Left ventricle myocardium inferior (tissue), 1 donor: ENCODE data around the gene CCP110. TPM values are rescaled to one million over a fixed set of nuclear protein-coding genes. Genes with fewer than 3 reads are reported as not detected.

Experiments
- DNase-seq: peaks from one replicate; pipeline ENCODE4 v3.0.0-alpha.2; 2020
- H3K27ac ChIP-seq: fragments of 200-600 bp; replicated peaks from 2 replicates; pipeline ENCODE4 v1.8.0; 2021
- H3K27me3 ChIP-seq: fragments of 200-600 bp; 2 replicates; pipeline ENCODE4 v1.8.0; 2021; ENCODE audit warnings: low read depth
- H3K36me3 ChIP-seq: fragments of 200-600 bp; 2 replicates; pipeline ENCODE4 v1.8.0; 2021
- H3K4me1 ChIP-seq: fragments of 200-600 bp; 2 replicates; pipeline ENCODE4 v1.8.0; 2021
- H3K4me3 ChIP-seq: fragments of 200-600 bp; 2 replicates; pipeline ENCODE4 v1.8.0; 2021; ENCODE audit warnings: mild to moderate bottlenecking, moderate library complexity
- H3K9me3 ChIP-seq: fragments of 200-600 bp; replicated peaks from 2 replicates; pipeline ENCODE4 v1.8.0; 2021
- CTCF ChIP-seq: fragments of 200-600 bp; IDR thresholded peaks from 2 replicates; pipeline ENCODE4 v1.8.0; 2021; ENCODE audit warnings: antibody characterized with exemption, mild to moderate bottlenecking, borderline replicate concordance
- intact Hi-C: fragments of 100-400 bp; cut with micrococcal nuclease; formaldehyde crosslinking; loops from one replicate; pipeline ENCODE4 v1.11.0; 2022
- total RNA-seq: library from RNA; stranded (reverse); fragmentation: NEBNext Ultra II Directional; extraction: Animal tissue kit (Norgen Biotek cat#: 25700); gene quantifications from one replicate; pipeline ENCODE4 v1.2.1, GENCODE V29; 2021
- donor health status: DM: no; HTN: yes; CAD: no; lungs with severe emphysema.

CCP110 gene
- total RNA-seq, 1 donor from 2014 or later = 8.4 TPM

GRCh38 chr16:19549673-19550072 is 25.9 kb downstream of the CCP110 start:
- Histone ChIP-seq H3K9me3 (no peaks in the 10 kb centered on the region), H3K4me1 (peaks cover 6% of the 10 kb centered on the region), H3K27me3 (no peaks in the 10 kb centered on the region), H3K27ac (no peak overlapping the region), H3K4me3 (no peak overlapping the region), H3K36me3 (peaks cover 67% of the 10 kb centered on the region)
- intact Hi-C loops = no loop called here
- DNase-seq = no peak
- no peak for TF ChIP-seq CTCF

GRCh38 chr16:19555186-19555937 is 31.6 kb downstream of the CCP110 start, which contains the start of gene VPS35L:
Gene VPS35L (plus strand): TSS chr16:19555703. CDS start chr16:19555730, 27 bp downstream.
- Histone ChIP-seq H3K36me3 (peaks cover 16% of the 10 kb centered on the region), H3K27me3 (no peaks in the 10 kb centered on the region), H3K27ac (peak within 1 kb of the TSS; percentile 93), H3K9me3 (no peaks in the 10 kb centered on the region), H3K4me1 (peaks cover 19% of the 10 kb centered on the region), H3K4me3 (peak within 1 kb of the TSS; percentile 75)
- TF ChIP-seq CTCF = peak; percentile 81
- intact Hi-C loops = no loop called here
- peak; percentile 98 for DNase-seq

- TF ChIP-seq CTCF = peak; percentile 21
Observed at GRCh38 chr16:19555938-19556771, 32.4 kb downstream of the CCP110 start.

GRCh38 chr16:19559242-19559910 is 35.6 kb downstream of the CCP110 start:
- Histone ChIP-seq H3K36me3 (peaks cover 8% of the 10 kb centered on the region), H3K27me3 (no peaks in the 10 kb centered on the region), H3K27ac (no peak overlapping the region), H3K9me3 (peaks cover 10% of the 10 kb centered on the region), H3K4me3 (no peak overlapping the region), H3K4me1 (peaks cover 17% of the 10 kb centered on the region)
- intact Hi-C loops = no loop called here
- peak; percentile 78 for TF ChIP-seq CTCF
- no peak for DNase-seq

More at GRCh38 chr16:19555938-19556771, 32.4 kb downstream of the CCP110 start:
- intact Hi-C loops = no loop called here
- Histone ChIP-seq H3K27me3 (no peaks in the 10 kb centered on the region), H3K4me1 (peaks cover 19% of the 10 kb centered on the region), H3K4me3 (peak overlapping the region; percentile 75), H3K27ac (peak overlapping the region; percentile 93), H3K36me3 (peaks cover 10% of the 10 kb centered on the region), H3K9me3 (no peaks in the 10 kb centered on the region)
- no peak for DNase-seq

- intact Hi-C loops = no loop called here
Observed at GRCh38 chr16:19560078-19560477, 36.3 kb downstream of the CCP110 start.

More at GRCh38 chr16:19560078-19560477, 36.3 kb downstream of the CCP110 start:
- Histone ChIP-seq H3K36me3 (peaks cover 13% of the 10 kb centered on the region), H3K27ac (no peak overlapping the region), H3K9me3 (peaks cover 10% of the 10 kb centered on the region), H3K4me3 (no peak overlapping the region), H3K27me3 (no peaks in the 10 kb centered on the region), H3K4me1 (peaks cover 10% of the 10 kb centered on the region)
- no peak for DNase-seq
- no peak for TF ChIP-seq CTCF
